Measurements from ENCODE around the gene EXOC6.
"Not testable (repeated sequence)": the region's sequence is repeated elsewhere in the genome, so short reads cannot be mapped to it uniquely, and the experiment has no call there.

EXOC6 gene

GRCh38 chr10:92880917-92881316 lies 32.6 kb downstream of the EXOC6 start:
- no peak for FAIRE-seq

- no peak for FAIRE-seq
These were observed 38.1 kb downstream of the EXOC6 start for GRCh38 chr10:92886334-92886961.

GRCh38 chr10:92890471-92890870 lies 42.2 kb downstream of the EXOC6 start:
- no peak for FAIRE-seq

- FAIRE-seq: no peak
These were observed 43.8 kb downstream of the EXOC6 start for GRCh38 chr10:92891885-92892690.

GRCh38 chr10:92892691-92893054 lies 44.4 kb downstream of the EXOC6 start:
- no peak for FAIRE-seq

- FAIRE-seq: no peak
These were observed 45.8 kb downstream of the EXOC6 start for GRCh38 chr10:92894081-92894655.

GRCh38 chr10:92897916-92898315 lies 49.6 kb downstream of the EXOC6 start:
- no peak for FAIRE-seq

- FAIRE-seq: no peak
These were observed 53.5 kb downstream of the EXOC6 start for GRCh38 chr10:92901819-92902251.

GRCh38 chr10:92903633-92904032 lies 55.3 kb downstream of the EXOC6 start:
- no peak for FAIRE-seq

- FAIRE-seq: no peak
These were observed 59.0 kb downstream of the EXOC6 start for GRCh38 chr10:92907280-92907679.

- not testable (repeated sequence) for FAIRE-seq
These were observed 64.3 kb downstream of the EXOC6 start for GRCh38 chr10:92912631-92913030.

GRCh38 chr10:92913973-92914372 lies 65.7 kb downstream of the EXOC6 start:
- FAIRE-seq: no peak

- FAIRE-seq: no peak
These were observed 66.4 kb downstream of the EXOC6 start for GRCh38 chr10:92914478-92915325.

GRCh38 chr10:92915892-92916291 lies 67.6 kb downstream of the EXOC6 start:
- FAIRE-seq: no peak

- no peak for FAIRE-seq
These were observed 68.1 kb downstream of the EXOC6 start for GRCh38 chr10:92916433-92916832.

GRCh38 chr10:92918603-92919002 lies 70.3 kb downstream of the EXOC6 start:
- FAIRE-seq: no peak

GRCh38 chr10:92920866-92921265 lies 72.5 kb downstream of the EXOC6 start:
- no peak for FAIRE-seq

- no peak for FAIRE-seq
These were observed 75.1 kb downstream of the EXOC6 start for GRCh38 chr10:92923416-92923815.

GRCh38 chr10:92929896-92930295 lies 81.6 kb downstream of the EXOC6 start:
- FAIRE-seq: no peak

GRCh38 chr10:92931597-92931996 lies 83.3 kb downstream of the EXOC6 start:
- no peak for FAIRE-seq

- FAIRE-seq: no peak
These were observed 89.6 kb downstream of the EXOC6 start for GRCh38 chr10:92937876-92938275.

- FAIRE-seq: no peak
These were observed 90.5 kb downstream of the EXOC6 start for GRCh38 chr10:92938841-92939240.

- FAIRE-seq: no peak
These were observed 93.9 kb downstream of the EXOC6 start for GRCh38 chr10:92942226-92942625.

Measured in endometrium (tissue), 2 donors.